Body of pancreas (tissue), 4 donors: Measurements from ENCODE around the gene CYP20A1. TPM values are rescaled to one million over a fixed set of nuclear protein-coding genes. Genes with fewer than 3 reads are reported as not detected.

Experiments
- ATAC-seq: fragments of 150-250 bp; one replicate; pipeline ENCODE4 v1.9.1; 2016
- DNase-seq, 4 donors: peaks; one replicate each; pipeline ENCODE4 v3.0.0-alpha.2; 2019
- H3K27ac ChIP-seq, 4 donors: fragments of 200-600 bp; sonication (generic); 1 replicate in 3 of 4; 2 replicates in 1 of 4; pipeline versions ENCODE4 v1.5.1 to v1.6.1; 2016 to 2019; ENCODE audit warnings: mild to moderate bottlenecking in 1 of 4, mixed read lengths in 1 of 4, moderate library complexity in 1 of 4
- H3K27me3 ChIP-seq, 2 donors: fragments of 200-600 bp; sonication (generic); one replicate each; pipeline ENCODE4 v1.6.0; 2016; ENCODE audit warnings: mild to moderate bottlenecking in 1 of 2
- H3K36me3 ChIP-seq, 2 donors: fragments of 200-600 bp; sonication (generic); replicated peaks in 1 of 2; 2 replicates each; pipeline ENCODE4 v1.5.1; 2016; ENCODE audit warnings: low read depth in 2 of 2; ENCODE audit not compliant: insufficient read depth in 1 of 2
- H3K4me1 ChIP-seq: fragments of 200-600 bp; sonication (generic); one replicate; pipeline ENCODE4 v1.6.0; 2016
- H3K4me3 ChIP-seq, 2 donors: fragments of 200-600 bp; sonication (generic); 1 replicate in 1 of 2; 2 replicates in 1 of 2; pipeline ENCODE4 v1.5.1; 2016 to 2019
- H3K9me3 ChIP-seq, 3 donors: fragments of 200-600 bp; sonication (generic); 1 replicate in 2 of 3; 2 replicates in 1 of 3; pipeline ENCODE4 v1.5.1; 2016
- POLR2A ChIP-seq, 3 donors: fragments of 450-650 bp; IDR thresholded peaks; one replicate each; pipeline ENCODE4 v1.6.1; 2016; ENCODE audit warnings: antibody characterized with exemption in 3 of 3, mild to moderate bottlenecking in 2 of 3
- WGBS, 2 donors: methylation state at CpG; one replicate each; pipeline ENCODE4 v1.1.5; 2017; 5-methylcytosine and 5-hydroxymethylcytosine counted together
- intact Hi-C: fragments of 100-400 bp; cut with DNase I; formaldehyde crosslinking; loops from one replicate; pipeline ENCODE4 v1.15.1; 2023
- total RNA-seq, 2 donors: library from RNA; depleted of rRNA; stranded (reverse); fragments of >200 nt; gene quantifications; one replicate each; pipeline ENCODE4 v1.1.0, GENCODE V29; 2016
- TF ChIP-seq, protein P1 (sequence below), 7 experiments: fragments of 450-650 bp in 4 of 7; fragments of 200-600 bp in 3 of 7; sonication (generic) in 3 of 7; IDR thresholded peaks; one replicate each; pipeline ENCODE4 v1.5.1; 2016 to 2019; ENCODE audit warnings: antibody characterized with exemption in 7 of 7

CYP20A1 gene
- total RNA-seq, 2 donors from 2014 or later, result 18.9 to 21.4 TPM

DNA sequence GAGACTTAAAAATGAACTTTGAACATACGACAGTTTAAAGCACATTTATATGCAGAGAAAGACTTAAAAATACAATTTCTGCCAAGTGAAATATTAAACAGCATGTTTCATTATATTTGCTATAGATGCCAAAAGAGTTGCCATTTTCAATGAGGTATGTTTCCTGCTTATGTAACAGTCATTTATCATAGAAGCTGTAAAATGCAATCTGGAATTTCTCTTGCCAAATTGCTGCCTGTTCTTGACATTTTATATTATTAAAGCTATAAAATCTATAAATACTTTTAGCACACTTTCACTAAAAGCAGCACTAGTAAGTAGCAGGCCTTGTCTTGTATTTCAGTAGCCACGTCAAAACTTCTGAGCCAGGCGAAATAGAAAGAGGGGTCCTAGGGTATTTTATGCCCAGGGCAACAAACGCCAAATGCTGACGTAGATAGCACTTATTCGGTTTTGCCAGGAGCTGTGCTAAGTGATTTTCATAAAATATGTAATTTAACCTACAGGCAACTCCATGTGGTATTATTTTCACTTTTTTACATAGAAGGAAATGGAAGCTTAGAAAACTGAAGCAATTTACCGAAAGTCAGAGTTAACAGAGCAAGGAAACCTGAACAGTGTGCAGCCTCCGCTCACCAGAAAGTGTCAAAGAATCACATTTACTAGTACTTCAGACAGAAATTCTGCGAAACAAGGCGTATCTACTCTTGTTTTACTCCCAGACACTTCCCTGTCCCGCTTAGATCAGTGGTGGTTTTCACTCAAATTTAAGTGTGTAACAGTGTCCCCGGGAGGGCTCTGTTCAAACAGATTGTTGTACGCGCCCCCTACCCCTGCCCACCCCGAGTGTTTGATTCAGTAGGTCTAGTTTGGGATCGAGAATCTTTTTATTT is 1.2 kb upstream of the CYP20A1 start:
- Histone ChIP-seq H3K4me3 (peak overlapping the region in 1 of 2 donors; percentile 56), H3K9me3 (no peaks in the 10 kb centered on the region), H3K27me3 (no peaks in the 10 kb centered on the region), H3K36me3 (no peaks in the 10 kb centered on the region), H3K4me1 (peaks cover 18% of the 10 kb centered on the region), H3K27ac (peak overlapping the region in 2 of 4 donors; percentile 94 to 100)
- intact Hi-C loops, result no loop called here
- no peak for TF ChIP-seq POLR2A (IDR thresholded peaks at IDR 0.05)
- TF ChIP-seq, protein P1, sequence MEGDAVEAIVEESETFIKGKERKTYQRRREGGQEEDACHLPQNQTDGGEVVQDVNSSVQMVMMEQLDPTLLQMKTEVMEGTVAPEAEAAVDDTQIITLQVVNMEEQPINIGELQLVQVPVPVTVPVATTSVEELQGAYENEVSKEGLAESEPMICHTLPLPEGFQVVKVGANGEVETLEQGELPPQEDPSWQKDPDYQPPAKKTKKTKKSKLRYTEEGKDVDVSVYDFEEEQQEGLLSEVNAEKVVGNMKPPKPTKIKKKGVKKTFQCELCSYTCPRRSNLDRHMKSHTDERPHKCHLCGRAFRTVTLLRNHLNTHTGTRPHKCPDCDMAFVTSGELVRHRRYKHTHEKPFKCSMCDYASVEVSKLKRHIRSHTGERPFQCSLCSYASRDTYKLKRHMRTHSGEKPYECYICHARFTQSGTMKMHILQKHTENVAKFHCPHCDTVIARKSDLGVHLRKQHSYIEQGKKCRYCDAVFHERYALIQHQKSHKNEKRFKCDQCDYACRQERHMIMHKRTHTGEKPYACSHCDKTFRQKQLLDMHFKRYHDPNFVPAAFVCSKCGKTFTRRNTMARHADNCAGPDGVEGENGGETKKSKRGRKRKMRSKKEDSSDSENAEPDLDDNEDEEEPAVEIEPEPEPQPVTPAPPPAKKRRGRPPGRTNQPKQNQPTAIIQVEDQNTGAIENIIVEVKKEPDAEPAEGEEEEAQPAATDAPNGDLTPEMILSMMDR (IDR thresholded peaks at IDR 0.05), result no peak
- ATAC-seq (no peak), DNase-seq (no peak)
- 87 to 89% methylated on average over 16 of the region's 16 CpGs for whole genome bisulfite sequencing, 2 donors

DNA sequence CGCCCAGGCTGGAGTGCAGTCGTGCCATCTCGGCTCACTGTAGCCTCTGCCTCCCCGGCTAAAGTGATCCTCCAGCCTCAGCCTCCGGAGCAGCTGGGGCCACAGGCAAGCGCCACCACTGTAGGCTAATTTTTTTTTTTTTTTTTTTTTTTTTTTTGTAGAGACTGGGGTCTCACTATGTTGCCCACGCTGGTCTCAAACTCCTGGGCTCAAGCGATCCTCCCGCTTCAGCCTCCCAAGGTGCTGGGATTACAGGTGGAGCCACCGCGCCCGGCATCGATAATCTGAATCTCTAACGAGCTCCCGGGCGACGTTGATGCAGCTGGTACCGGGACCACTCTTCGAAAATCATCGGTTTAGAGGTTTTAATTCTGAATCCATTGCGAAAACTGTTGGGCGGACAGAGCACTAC is 520 bp upstream of the CYP20A1 start:
- H3K4me3 ChIP-seq, result peak overlapping the region in 1 of 2 donors; percentile 56
- TF ChIP-seq, protein P1 (IDR thresholded peaks at IDR 0.05), result no peak
- H3K27me3 ChIP-seq, result no peaks in the 10 kb centered on the region
- peak; percentile 1 for ATAC-seq
- peak in 1 of 4 donors; percentile 17 for DNase-seq
- 18% methylated on average over 20 to 22 of the region's 22 CpGs for WGBS, 2 donors
- H3K27ac ChIP-seq, result peak overlapping the region; percentile 91 to 100 (median 96)
- H3K9me3 ChIP-seq, result no peaks in the 10 kb centered on the region
- intact Hi-C loops, result no loop called here
- H3K36me3 ChIP-seq, result no peaks in the 10 kb centered on the region
- peaks cover 18% of the 10 kb centered on the region for H3K4me1 ChIP-seq

DNA sequence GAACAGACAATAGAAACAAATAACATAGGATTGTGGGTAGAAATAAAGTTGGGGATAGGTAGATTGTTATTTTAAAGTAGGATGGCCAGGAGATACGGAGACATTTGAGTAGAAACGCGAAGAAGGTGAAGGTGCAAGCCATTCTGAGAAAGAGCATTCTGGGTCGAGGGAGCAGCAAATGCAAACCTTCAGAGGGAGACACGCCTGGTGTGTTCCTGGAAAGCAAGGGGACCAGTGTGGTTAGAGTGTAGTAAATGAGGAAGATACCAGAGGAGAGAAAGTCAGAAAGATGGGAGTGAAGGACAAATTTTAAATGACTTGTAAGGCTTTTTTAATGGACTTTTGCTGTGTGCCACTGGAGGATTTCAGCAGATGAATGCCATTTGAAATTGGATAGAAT is 1.7 kb downstream of the CYP20A1 start:
- Histone ChIP-seq H3K4me3 (no peak overlapping the region), H3K4me1 (peaks cover 18% of the 10 kb centered on the region), H3K9me3 (no peaks in the 10 kb centered on the region), H3K27me3 (no peaks in the 10 kb centered on the region), H3K36me3 (peaks cover 0 to 2% of the 10 kb centered on the region in 2 donors), H3K27ac (peak overlapping the region in 1 of 4 donors; percentile 100)
- intact Hi-C loops, result no loop called here
- no peak for ATAC-seq
- DNase-seq, result no peak
- TF ChIP-seq, protein P1 (IDR thresholded peaks at IDR 0.05), result no peak
- no peak for TF ChIP-seq POLR2A (IDR thresholded peaks at IDR 0.05)
- WGBS, 2 donors, result 68 to 78% methylated on average over 5 of the region's 5 CpGs

DNA sequence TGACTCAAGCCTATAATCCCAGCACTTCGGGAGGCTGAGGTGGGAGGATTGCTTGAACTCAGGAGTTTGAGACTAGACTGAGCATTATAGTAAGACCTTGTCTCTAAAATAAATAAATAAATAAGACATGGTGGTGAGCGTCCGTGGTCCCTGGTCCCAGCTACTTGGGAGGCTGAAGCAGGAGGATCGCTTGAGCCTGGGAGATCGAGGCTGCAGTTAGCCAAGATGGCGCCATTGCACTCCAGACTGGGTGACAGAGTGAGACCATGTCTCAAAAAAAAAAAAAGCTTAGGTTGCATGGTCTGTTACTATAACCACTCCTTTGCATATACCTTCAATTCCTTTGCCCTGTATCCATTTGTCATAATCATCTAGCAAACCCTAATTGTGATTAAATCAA is 3.7 kb downstream of the CYP20A1 start:
- H3K4me1 ChIP-seq, result peaks cover 18% of the 10 kb centered on the region
- no peak overlapping the region for H3K4me3 ChIP-seq
- H3K27ac ChIP-seq, result no peak overlapping the region
- DNase-seq, result no peak
- 94 to 98% methylated on average over 6 of the region's 6 CpGs for WGBS, 2 donors
- H3K9me3 ChIP-seq, result no peaks in the 10 kb centered on the region
- no peak for ATAC-seq
- no peaks in the 10 kb centered on the region for H3K27me3 ChIP-seq
- intact Hi-C loops, result no loop called here
- no peak for TF ChIP-seq POLR2A (IDR thresholded peaks at IDR 0.05)
- H3K36me3 ChIP-seq, result peaks cover 0 to 2% of the 10 kb centered on the region in 2 donors

DNA sequence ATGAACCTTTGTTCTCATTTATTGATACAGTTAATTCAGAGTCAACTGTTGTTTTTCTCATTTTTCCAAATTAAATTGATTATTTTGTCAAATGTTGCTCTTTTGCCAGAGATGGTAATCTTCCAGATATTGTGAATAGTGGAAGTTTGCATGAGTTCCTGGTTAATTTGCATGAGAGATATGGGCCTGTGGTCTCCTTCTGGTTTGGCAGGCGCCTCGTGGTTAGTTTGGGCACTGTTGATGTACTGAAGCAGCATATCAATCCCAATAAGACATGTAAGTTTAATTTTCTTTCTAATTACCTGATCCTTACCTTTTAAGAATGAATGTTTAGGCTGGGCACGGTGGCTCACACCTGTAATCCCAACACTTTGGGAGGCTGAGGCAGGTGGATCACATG is 7.8 kb downstream of the CYP20A1 start:
- Histone ChIP-seq H3K27ac (no peak overlapping the region), H3K9me3 (no peaks in the 10 kb centered on the region), H3K36me3 (peaks cover 0 to 3% of the 10 kb centered on the region in 2 donors), H3K27me3 (no peaks in the 10 kb centered on the region), H3K4me3 (no peak overlapping the region), H3K4me1 (no peaks in the 10 kb centered on the region)
- intact Hi-C loops, result no loop called here
- DNase-seq, result no peak
- 87 to 100% methylated on average over 3 of the region's 3 CpGs for WGBS, 2 donors
- TF ChIP-seq, protein P1 (IDR thresholded peaks at IDR 0.05), result no peak
- TF ChIP-seq POLR2A (IDR thresholded peaks at IDR 0.05), result no peak
- ATAC-seq, result no peak
